ENCODE results near the gene AMOT. TPM values are rescaled to one million over a fixed set of nuclear protein-coding genes. Genes with fewer than 3 reads are reported as not detected.

Gene AMOT
- total RNA-seq, 1 donor from 2014 or later: 1.9 TPM

DNA sequence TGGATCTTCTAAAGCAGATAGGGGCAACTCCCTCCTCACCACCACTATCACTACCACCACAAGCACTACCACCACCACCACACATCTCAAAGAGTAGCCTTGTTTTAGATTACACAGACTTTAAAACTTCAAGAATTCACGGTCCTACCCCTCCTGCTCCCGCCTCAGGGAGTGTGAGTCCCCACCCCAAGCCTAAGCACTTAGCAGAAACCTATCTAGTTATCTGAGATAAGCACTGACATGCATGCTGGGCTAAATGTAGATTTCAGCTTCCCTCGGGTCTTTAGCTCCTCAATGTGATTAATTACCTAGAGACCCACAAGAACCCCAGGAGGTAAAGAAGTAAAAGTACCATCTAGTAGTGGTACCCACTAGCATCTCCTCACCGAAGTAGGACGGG is 775 bp downstream of the AMOT start:
- DNase-seq (ENCODE audit: low read depth, low spot score): no peak

DNA sequence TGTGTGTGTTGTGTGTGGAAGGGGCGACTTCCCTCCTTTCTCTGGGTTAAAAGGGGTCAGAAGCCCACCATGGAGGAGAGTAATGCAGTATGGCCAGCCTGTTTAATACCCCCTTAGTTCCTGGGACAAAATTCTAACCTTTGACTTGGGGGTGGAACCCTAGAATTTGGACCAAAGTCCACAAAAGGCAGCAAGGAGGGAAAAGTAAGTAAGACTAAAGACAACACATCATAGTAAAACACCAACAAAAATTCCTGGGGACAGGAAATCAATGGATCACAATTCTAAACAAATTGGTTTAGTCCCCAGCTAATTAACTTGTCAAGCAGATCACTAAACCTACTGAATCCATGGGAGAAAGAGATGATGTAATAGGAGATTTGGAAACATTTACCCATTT is 3.1 kb downstream of the AMOT start:
- no peak for DNase-seq (ENCODE audit: low read depth, low spot score)

DNA sequence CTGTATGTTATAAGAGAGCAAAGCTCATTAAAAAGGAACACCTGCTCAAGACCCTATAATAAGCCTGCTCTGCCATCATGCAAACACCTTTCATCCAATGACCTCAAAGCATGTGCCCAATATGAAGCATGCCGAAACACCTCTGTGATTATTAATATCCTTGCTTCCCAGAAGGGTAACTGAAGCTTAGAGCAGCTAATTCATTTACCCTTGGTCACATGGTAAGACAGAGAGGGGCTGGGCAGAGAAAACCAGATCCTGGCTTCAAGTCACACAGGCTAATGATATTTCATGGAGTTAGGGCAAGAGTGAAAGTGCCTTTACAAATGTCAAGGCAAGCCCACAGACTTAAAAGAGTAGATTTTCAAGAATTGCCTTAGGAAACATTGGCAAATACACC is 5.6 kb downstream of the AMOT start:
- no peak for DNase-seq (ENCODE audit: low read depth, low spot score)

DNA sequence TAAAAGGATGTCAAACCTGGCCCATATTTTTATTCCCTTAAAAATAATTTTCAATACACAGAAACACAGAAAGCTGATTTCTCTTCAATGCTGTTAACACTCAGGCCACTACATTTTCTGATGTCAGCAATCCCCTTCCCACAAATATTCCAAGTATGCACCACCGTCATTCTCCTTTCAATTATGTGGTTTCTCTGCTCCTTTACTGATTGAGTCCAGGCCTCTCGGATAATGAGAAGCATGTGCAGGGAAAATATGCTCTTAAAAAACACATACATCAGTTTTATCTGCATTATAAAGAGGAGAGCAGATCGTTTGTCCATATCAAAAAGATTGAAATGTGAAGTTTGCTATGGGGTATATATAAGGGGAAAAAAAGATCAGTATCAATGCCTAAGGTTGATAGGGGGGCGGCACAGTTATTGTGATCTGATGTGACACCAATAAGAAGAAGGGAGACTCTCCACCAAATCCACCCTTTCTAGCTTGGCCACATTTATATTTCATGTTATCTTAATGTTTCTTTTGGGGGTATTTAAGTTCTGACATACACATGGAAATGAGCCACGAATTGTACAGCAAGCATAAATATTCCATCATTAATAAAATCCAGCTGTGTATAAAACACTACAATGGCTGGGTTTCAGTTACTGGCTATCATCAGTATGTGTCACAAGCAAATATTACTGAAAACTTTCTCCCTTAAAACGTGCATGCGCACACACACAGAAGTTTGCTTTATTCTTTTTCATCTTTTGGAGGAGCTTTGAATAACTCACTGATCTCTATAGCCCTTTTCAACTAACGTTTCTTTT is 6.4 kb downstream of the AMOT start:
- no peak for DNase-seq (ENCODE audit: low read depth, low spot score)

DNA sequence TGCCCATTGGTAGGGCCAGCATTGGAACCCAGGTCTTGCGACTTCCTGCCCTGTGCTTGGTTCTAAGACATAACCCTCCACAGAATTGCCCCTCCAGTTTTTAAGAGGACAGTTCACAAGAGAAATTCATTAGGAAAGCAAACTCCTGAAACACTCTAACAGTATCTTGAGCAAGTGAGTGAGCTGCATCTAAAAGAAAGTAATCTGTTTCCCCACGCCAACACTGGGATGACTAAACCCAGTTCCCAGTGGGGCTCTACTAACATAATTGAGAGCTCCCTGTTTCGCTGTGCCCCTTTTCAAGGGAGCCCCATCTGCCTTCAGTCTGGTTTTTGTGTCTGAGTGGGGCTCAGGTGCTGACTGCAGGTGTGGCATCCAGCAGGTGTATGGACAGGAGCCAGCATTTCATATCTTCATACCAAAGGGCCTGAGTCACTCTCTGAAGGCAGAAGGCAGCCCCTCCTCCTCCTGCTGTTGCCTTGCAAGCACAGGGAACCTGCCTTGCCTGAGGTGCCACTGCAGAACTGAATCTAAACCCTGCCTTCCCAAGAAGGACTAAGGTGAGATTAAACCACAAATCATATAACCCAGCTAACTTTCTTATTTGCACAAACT is 8.0 kb downstream of the AMOT start:
- DNase-seq (ENCODE audit: low read depth, low spot score): no peak

DNA sequence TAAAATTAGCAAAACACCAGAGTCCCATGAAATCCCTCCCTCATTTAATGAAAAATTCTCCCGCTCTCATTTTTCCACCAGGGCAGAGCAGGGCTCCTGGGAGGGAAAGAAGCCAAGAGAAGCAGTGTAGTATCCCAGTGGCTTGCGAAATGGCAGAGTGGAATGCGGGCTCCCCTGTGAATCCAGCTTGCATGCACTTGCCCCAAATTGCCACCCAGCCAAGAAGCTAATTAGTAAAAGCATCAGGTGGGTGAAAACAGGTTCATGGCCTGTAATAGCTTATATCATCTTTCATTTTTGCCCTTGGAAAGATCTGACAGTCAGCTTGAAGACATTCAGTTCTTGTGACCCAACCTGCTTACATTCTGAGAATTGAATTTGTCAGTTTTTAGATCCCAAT is 10.1 kb downstream of the AMOT start:
- DNase-seq (ENCODE audit: low read depth, low spot score): no peak

DNA sequence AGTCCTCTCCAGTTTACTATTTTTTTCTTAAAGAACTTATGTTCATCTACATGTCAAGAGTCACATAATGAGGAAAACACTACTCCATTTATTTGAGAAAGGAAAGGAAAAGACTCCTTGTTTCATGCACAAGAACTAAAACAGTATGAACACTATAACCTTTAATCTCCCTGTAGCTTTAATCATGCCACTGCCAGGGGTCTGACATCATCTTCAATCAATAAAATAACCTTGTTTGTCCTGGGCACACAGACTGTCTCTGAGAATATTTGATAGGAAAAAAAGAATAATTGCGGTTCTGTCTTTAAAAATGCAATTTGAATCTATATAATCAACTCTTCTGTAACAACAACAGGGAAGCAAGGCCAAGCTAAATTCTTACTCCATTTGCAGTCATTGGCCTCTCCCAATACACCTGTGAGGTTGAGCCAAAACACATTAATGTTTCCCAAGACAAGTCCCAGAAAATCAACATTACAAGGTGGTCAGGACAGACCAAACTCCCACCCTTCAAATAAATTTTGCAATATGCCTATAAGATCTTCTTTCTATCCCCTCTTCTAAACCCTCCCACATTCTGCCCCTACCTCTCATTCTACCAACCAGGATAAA is 13.2 kb downstream of the AMOT start:
- DNase-seq (ENCODE audit: low read depth, low spot score): no peak

DNA sequence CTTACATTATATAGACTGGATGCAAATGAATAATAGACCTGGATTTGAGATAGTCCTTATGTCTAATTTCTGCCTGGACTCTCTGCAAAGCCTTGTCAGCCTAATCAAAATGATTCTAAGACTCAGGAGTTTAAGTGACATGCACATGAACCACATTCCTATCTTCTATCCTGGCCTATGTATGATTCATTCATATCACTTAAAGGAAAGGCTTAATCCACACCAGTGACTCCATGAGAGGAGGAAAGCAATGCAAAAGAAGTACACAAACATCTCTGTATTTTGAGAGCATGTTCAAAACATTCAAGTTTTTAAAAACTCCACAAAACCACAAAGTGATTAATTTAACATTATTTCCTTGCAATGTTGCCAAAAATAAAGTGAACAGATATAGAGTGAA is 14.6 kb downstream of the AMOT start:
- no peak for DNase-seq (ENCODE audit: low read depth, low spot score)

DNA sequence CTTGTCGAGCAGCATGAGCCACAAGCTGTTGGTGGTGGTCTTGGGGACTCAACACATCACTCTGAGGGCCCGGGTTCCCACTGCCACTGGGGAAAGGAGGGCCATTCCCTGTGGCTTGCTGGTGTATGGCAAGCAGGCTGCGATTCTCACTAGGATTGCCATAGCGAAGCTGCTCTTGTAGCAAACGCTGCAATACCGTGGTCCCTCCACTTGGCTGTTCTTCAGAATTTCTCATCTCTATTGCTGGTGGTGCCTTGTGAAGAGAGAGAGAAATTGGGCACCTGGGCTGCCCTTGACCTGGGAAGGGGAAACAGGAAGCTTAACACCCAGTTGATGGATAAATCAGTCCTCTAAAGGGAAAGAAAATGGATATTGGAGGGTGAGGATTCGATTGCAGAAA is 17.7 kb downstream of the AMOT start:
- DNase-seq (ENCODE audit: low read depth, low spot score): no peak

DNA sequence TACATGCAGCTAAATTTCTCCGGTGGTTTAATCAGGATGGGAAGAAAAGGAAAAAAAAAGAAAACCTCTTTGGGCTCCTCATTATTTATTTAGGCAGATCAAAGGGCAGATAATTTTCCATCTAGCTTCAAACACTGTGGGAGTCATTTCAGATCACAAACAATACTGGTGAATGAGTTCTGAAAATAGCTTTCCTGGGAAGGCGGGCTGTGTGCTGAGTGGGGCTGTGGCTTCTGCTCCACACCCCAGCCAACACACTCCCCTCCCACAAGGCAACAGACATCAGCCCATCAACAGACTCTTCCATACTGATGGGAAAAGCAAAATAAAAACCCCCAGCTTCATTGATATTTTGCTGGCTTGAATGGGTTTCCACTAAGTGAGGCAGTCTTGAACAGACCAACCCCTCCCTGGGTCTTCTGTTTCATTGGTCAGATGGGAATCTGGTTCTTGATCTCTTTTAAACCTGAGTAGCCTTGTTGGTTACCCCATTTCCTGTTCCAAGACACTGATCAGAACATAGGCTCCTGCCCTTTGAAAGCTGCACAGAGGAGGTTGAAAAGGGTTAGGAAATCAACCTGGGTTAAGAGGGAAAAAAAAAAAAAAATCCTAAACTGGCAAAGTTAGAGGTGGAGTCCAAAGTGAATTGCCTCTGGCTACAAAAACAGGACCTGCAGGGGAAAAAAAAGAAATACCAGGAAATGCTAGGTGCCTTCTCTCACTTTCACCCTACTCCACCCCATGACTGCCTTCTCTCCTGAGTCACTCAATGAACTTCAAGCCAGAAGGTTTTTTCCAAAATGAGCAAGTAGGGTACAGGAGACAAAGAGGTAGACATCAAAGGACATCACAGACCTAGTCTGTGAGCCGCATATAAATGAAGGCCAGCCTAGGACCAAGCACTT is 20.0 kb downstream of the AMOT start:
- no peak for DNase-seq (ENCODE audit: low read depth, low spot score)

DNA sequence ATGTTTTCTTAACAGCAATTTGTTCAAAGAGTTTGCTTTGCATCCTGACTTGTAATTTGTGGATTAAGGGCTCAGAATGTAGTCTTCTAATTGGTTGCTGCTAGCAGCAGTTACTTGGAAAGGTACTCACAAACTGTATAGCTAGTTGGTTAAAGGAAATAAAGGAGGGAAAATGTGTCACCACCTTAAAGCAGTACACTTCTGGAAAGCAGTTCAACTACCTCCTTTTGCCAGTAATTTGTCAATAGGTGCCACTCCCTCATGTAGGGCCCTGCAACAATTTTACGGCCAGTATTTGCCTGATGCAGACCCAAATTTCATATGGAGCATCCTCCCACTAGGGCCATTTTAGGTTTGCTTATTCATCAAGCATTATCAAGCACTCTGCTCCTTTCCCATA is 20.8 kb downstream of the AMOT start:
- DNase-seq (ENCODE audit: low read depth, low spot score): no peak

DNA sequence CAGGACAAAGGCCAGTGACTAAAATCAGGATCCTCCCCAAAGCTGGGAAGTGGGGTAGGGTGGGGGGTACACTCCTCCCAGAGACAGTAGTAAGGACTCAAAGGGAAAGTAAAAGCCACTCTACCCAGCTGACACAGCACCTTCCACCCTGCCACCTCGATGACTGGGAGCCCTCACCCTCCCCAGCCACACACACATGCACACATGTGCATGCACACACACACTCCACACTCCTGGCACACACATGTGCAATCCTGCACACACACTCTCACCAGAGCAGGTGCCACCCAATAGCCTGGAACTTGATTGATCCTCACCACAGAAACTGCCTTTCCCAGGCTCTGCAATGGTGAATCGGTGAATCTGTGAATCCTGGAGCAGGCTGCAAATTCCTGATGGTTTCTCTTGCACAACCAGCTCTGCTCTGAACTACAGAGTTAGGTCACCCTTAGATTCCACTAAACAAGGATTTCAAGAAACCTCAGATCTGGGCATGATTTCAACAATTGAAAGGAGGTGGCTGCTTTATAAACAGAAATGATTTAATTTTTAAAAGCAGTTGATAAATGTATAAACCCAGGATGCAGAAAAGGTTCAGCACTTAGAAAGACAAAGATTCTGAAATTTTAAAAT is 21.5 kb downstream of the AMOT start:
- no peak for DNase-seq (ENCODE audit: low read depth, low spot score)

DNA sequence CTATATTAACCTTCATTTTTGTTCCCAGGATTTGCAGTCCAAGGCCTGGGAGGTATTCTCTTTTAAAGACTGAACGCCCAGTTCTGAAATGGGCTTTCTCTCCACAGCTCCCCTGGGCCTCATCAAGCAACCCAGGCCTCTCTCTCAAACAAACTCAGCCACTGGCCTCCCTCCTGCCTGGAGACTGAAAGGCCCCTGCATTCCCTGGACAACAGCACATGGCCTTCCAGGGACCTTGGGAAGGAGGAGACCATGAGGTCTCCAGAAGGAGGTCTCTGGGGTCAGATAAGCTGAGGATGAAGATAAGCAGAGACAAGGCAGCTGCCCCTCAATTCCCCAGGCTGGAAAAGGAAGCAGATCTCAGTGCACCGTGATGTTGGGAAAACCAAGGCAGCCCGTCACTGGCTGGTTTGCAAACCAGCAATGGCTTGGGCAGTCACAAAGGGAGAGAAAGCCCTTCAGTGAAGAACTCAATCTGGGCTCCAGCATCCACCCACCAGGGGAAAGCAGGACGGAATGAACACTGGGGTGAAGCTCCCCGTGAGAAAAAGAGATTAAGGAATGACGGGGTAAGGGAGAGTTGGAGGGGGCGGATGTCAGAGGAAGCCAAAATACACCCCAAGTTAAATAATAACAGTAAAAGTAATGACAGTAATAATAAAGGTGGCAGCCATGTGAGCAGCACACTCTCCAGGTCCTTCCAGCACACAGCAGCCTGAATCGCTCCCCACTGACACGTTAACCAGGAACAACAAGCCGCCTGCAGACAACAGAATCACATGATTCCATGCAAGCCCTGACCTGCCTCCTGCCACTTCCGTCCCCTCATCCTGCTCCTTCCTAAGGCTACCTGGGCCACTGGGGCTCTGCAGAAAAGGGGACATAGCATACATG is 22.3 kb downstream of the AMOT start:
- DNase-seq (ENCODE audit: low read depth, low spot score): no peak

DNA sequence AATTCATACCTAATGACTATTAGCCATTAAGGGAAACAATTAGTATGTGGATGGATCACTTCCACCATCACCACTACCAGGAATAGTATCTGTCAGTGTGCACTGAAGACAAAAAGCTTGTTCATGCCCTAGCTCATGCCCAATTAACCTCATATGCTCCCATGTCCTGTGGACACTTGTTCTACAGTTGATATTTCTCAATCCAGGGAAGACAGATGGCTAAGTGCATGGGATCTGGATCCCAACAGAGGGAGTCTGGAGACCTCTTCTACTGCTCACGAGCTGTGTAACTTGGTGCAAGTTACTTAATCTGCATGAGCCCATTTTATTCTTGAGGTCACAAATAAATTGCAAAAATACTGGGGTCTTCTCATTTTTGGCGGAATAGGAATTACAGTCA is 23.7 kb downstream of the AMOT start:
- DNase-seq (ENCODE audit: low read depth, low spot score): no peak

DNA sequence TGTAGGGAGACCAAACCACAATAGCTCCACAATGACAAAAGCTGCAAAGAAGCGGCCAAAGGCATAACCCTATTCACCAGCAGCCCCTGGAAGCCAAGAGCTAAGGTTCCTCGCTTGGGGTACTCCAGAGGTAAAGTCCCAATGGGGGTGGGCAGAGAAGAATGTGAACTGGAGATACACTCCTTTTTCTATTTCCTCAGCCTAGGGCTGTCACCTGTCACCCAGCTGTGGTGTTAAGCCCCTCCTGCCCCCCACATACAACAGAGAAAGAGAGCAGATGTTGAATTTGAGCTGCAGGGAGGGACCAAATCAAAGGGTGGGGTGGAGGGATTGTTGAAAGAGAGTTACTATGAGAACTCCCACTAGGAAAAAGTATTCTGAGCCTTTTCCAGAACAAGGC is 26.1 kb downstream of the AMOT start:
- no peak for DNase-seq (ENCODE audit: low read depth, low spot score)

DNA sequence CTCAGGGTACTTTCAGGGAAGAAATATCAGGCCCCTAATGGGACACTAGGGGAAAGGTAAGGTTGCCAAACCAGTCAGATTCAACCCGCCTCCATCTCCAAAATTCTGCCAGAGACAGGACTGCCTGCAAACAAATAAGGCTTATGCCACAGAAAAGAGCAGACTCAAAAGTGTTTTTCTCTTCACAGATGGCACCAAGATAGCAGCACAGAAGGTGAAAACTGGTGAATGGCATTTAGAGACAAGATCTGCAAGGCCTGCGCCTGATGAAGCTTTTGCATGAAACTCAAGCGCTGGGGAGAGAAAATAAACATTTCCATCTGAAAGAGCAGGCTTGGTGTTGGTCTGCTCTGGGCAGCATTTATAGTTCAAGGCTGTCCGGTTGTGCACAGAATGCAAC is 27.9 kb downstream of the AMOT start:
- DNase-seq (ENCODE audit: low read depth, low spot score): no peak

DNA sequence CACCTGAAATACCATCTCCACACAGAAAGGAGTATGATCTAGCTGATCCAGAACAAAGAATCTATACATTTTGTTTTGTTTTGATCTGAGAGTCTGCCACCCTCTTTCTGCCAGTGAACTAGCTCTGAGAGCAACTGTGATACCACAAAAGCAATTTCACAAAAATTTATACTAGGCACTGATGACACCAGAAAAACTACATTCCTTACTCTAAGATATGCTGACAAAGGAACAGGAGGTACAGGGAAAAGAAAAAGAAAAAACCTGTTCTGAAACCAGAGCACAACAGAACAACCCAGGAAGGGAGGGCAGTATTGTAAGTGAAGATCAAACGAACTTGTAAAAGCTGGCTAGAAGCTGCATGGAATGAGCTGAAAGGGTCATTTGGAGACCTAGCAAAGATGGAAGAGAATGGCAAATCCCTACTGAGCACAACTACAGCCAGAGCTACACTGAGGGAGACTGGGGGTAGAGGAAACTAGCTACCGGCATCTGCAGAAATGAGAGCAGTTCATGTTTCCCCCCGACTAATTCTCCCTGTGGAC is 31.9 kb downstream of the AMOT start:
- DNase-seq (ENCODE audit: low read depth, low spot score): no peak

DNA sequence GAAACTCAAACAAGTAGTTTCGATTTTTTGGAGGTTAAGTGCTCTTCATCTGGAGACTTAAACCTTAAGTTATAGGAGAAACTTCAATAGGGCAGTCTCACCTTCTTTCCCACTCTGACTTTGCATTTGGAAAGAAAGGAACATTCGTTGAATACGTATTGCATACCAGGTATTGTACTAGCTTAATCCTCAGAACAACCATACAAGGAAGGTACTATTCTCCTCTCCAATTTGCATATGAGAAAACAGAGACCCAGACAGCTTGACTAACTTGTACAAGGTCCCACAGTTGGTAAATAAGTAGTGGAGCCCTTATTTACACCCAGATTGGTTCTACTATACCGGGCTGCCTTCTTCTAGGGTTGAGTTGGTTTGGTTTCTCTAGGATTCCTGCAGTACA is 32.6 kb downstream of the AMOT start:
- no peak for DNase-seq (ENCODE audit: low read depth, low spot score)

DNA sequence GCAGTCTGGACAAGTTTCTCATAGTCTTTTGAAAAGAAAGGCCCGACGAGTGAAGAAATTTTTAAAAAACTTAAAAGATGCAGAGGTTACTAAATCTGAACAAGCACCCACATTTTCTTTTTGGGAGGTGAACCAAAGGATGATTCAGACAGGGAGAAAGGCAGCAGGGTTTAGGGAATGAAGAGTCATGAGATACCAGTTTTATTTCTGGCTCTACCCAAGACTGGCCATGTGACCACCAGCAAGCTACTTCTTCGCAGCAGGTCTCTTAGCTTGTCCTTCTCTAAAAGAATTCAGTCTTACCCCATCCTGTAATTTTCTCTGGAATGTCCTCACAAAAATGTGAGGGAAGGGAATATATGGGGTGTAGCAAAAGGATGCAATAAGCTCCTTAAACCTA is 37.6 kb downstream of the AMOT start:
- DNase-seq (ENCODE audit: low read depth, low spot score): no peak

DNA sequence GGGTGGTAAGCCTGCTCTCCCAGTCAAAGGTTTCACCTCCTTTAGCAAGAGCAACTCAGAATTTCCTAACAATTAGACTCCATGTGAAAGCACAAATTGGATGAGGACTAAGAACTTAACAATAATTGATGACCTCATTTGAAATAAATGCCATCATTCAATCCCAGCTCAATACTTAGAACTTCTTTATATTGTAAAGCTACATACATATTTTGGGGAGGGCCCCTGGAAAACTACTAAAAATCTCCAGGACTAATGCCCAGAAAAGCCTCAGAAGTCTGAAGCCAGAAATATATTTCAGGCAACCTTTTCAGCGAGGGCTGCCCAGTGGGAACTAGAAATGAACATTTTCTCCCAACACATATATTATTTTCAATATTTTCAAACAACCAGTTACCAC is 38.1 kb downstream of the AMOT start:
- DNase-seq (ENCODE audit: low read depth, low spot score): no peak
